HG03521 (cell line): ENCODE measurements around the gene TMEM271.

Experiments
- ATAC-seq: cut with Tn5 transposase; IDR thresholded peaks from one replicate; pipeline ENCODE4 v1.9.1; 2021; ENCODE audit warnings: mild to moderate bottlenecking, moderate library complexity; ENCODE audit not compliant: unreplicated experiment

The TMEM271 gene, protein sequence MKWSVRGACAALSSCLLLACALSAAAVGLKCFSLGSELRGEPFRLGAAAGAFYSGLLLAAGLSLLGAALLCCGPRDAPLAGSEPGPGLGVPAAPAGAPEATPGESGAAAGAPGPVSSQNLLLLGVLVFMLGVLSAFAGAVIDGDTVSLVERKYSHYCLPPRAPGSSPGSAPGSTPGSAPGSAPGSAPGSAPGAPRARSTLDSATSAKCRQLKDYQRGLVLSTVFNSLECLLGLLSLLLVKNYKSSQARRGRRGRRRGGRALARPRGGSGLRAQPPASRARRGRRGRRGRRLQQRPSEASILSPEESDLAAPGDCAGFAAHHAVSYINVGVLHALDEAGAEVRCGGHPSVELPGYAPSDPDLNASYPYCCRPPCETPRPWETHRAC

DNA sequence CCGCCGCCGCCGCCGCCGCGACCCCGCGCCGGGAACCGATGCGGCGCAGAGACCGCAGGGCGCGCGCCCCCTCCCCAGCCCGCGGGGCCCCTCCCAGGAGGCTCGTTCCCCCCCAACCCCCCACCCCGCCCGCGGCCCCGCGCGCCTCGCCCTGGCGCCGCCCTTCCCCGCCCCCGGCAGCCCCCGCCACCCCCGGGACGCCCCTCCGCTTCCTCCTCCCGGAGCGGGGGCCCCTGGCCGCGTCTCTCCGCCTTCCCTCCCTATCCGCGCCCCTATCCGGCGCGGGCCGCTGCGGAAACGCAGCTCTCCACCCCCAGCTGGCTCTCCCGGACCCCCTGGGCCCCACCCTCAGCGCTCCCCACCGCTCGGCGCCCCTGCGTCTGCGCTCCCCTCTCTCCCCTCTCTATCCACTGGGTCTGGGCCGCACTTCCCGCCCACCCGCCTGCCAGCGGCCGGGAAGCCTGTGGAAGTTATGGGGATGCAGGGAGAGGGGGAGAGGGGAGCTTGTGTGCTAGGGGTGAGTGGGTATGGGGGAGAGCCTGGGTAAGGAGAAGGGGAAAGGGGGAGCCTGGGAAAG lies at the start of gene TMEM271:
Gene TMEM271 (minus strand): TSS at position 51 of the 577 bp plus-strand sequence. CDS start 233 bp downstream, outside the sequence.
- no peak for ATAC-seq

DNA sequence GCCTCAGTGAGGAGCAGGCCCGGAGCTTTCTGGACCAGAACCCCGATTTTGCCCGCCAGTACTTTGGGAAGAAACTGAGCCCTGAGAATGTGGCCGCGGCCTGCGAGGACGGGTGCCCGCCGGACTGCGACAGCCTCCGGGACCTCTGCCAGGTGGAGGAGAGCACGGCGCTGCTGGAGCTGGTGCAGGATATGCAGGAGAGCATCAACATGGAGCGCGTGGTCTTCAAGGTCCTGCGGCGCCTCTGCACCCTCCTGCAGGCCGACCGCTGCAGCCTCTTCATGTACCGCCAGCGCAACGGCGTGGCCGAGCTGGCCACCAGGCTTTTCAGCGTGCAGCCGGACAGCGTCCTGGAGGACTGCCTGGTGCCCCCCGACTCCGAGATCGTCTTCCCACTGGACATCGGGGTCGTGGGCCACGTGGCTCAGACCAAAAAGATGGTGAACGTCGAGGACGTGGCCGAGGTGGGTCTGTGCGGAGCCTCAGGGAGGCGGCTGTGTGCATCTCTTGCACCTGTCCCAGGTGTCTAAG lies 49.6 kb upstream of the TMEM271 start:
- no peak for ATAC-seq

DNA sequence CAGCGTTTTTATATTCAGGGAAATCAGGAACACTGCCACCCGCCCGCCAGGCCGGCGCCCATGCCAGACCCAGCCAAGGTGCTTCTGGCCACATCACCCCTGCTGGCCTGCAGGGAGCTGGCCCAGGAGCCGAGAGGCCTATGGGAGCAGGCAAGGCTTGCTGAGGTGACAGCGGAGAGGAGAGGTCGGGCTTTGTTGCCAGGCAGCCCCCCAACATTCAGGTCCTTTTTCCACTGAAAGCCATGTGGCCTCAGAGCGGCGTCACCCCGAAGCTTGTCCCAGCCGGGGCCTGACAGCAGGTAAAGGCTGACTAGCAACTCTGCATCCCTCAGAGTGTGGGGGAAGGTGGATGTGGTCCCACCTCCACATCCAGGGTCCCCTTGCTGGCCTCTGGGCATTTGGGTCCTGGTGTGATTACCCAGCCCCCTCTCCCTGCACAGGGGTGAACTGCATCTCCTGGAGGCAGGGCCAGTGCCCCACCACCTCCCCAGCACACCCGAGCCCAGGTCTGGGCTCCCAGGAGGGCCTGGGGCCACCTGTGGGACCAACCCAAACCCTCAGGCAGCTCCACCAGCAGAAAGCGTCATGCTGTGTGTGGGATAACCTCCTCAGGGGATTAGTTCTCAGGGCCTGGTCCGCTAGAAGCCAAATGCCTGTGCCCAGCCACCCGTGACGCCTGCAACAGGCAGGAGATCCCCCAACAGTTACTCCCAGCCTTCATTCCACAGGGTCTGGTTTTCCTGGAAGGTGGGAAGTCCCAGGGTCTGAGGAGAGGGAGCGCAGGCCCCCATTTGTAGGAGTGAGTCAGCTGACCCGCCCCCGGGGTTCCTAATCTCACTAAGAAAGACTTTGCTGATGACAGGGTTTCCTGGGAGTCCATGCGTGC lies 48.9 kb upstream of the TMEM271 start, which contains the start of gene PDE6B:
Gene PDE6B (plus strand): TSS at position 869 of the 886 bp plus-strand sequence. CDS start 54 bp downstream, outside the sequence.
- no peak for ATAC-seq

GRCh38 chr4:623914-624566 lies 47.9 kb upstream of the TMEM271 start:
- no peak for ATAC-seq

DNA sequence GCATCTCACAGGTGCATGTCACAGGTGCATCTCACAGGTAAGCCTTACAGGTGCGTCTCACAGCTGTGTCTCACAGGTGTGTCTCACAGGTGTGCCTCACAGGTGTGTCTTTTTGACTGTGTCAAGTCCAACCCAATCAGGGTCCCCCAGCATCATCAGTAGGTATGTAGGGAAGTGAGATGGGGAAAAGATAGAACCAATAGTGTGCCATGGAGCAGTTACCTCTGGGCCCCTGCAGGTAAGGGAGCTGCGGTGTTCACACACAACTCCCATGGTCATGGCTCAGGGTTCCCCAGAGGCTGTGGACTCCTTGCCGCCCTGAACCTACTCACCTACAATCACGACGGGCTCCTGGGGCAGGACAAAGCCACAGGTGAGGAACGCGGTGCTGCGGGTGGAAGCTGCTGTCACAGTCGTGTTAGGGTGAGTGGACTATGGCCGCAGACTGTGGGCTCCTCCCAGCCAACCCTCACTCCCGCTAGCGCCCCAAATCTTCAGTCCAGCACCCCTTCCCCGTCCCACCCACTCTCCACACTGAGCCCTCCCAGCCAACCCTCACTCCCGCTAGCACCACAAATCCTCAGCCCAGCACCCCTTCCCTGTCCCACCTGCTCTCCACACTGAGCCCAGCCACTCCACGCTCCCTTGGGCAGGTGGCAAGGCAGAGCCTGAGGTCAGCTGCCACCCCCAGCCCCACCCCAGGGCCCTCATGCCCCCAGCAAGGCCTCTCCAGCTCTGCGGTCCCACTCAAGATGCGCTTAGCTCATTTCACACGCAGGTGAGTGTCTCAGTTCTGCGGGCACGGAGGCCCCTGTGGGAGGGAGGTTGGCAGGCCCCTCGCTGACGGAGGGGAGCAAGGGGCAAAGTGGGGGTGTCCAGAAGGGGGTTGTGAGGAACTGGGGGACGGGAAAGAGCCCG lies 47.2 kb upstream of the TMEM271 start:
- no peak for ATAC-seq

- no peak for ATAC-seq
Observed at GRCh38 chr4:622071-622995, 46.2 kb upstream of the TMEM271 start.

DNA sequence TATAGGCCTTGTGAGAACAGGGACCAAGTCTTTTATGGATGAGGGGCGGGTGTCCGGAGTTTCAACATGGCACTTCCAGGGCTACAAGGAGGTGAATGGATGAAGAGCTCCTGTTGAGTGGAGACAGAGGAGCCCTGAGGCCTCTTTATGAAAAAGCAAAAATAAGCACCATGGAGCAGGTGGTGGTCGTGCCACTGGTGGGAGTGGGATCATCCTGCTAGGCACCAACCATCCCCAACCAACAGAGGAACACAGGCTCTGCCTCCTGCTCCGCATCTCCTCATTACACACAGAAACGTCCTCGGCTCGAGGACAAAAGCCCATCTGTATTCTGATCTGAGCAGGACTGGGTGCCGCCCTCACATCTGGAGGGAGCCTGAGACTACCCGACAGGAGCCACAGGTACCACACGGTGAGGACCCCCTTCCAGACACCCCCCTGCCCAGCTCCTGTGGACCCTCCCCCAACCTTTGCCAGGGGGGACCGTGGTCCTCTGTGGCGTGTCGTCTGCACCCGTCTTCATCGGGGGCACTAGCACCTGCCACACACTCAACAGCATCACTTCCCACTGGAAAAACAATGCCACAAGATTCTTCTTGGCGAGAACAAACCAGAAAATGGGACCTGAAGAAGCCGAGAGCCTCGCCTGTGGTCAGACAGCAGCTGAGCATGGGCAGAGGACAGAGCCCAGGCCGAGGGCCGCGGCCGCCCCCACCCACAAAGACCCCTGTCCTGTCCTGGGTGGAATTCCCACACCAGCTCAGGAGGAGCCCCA lies 45.4 kb upstream of the TMEM271 start:
- ATAC-seq = no peak

DNA sequence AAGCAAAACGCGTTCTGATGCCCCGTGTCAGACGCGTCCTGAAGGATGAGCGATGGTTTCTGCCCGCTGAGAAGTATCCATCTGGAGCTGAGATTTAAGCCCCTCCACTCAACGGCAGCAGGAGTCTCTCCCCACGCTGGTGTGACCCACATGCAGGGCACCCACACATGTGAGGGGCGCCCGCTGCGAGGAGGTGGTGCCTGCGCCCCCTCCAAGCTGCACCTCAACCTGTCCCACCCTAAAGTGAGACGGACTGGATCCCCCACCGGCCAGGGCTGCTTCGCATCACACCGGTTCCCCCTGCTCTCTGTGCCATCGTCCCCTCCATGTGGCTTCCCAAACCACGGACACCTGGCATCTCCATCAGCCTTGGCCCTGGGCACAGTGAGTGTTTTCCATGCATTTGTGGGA lies 44.8 kb upstream of the TMEM271 start:
- no peak for ATAC-seq

DNA sequence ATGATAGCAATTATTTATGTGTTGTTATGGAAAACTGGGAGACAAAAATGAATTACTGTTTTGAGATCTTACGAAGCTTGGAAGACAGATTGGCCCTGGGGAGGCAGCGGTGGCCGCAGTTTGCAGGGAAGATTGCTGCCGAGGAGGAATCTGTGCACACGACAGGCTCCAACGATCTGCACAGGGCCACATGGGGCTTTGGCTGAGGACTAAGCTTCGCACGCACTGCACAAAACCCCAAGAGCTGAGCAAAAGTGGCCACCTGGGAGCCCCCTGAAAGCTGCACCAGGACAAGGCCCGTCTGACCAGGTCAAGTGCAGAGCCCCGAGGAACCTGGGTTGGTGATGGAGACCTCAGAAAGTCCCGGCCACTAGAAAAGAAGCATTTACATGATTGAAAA lies 44.1 kb upstream of the TMEM271 start:
- no peak for ATAC-seq

GRCh38 chr4:617644-618641 lies 41.8 kb upstream of the TMEM271 start:
- ATAC-seq = no peak

DNA sequence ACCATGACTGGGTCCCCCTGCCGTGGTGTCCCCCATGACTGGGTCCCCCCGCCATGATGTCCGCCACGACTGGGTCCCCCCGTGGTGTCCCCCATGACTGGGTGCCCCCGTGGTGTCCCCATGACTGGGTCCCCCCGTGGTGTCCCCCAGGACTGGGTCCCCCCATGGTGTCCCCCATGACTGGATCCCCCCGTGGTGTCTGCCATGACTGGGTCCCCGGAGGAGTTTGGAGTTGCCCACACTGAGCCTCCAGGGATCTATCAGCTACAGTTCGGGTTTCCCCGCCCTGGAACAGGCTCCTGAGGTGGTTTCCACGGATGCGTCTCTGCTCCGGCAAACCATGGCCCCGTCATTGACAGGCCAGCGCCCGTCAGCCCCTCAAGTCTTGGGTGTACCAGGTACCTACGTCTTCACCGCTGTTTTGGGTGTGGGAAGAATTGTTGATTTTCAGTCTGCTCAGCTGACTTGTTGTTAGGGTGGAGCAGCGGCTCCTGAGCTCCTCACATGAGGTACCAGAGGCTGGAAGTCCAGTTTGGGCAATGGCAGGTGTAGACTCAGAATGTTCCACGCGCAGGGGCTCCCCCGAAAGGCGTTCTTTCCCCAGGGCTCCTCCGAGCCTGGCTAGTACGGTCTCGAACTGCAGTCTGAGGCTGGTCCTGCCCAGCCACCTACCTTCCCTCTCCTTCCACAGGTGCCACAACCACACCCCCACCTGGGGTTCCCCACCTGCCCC lies 41.0 kb upstream of the TMEM271 start:
- ATAC-seq = no peak

DNA sequence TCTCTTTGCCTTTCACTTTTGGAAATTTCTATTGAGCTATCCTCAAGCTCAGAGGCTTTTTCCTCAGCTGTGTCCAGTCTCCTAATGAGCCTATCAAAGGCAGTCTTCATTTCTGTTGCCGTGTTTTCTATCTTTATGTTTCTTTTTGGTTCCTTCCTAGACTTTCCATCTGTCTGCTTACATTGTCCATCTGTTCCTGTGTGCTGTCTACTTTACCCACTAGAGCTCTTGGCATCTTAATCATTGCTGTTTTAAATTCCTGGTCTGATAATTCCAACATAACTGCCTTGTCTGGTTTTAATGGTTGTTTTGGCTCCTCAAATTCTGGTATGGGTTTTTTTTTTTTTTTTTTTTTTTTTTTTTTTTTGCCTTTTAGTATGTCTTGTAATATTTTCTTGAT lies 40.0 kb upstream of the TMEM271 start:
- ATAC-seq = no peak

- ATAC-seq = no peak
Observed at GRCh38 chr4:613126-613525, 37.0 kb upstream of the TMEM271 start.

- no peak for ATAC-seq
Observed at GRCh38 chr4:612749-613125, 36.6 kb upstream of the TMEM271 start.

DNA sequence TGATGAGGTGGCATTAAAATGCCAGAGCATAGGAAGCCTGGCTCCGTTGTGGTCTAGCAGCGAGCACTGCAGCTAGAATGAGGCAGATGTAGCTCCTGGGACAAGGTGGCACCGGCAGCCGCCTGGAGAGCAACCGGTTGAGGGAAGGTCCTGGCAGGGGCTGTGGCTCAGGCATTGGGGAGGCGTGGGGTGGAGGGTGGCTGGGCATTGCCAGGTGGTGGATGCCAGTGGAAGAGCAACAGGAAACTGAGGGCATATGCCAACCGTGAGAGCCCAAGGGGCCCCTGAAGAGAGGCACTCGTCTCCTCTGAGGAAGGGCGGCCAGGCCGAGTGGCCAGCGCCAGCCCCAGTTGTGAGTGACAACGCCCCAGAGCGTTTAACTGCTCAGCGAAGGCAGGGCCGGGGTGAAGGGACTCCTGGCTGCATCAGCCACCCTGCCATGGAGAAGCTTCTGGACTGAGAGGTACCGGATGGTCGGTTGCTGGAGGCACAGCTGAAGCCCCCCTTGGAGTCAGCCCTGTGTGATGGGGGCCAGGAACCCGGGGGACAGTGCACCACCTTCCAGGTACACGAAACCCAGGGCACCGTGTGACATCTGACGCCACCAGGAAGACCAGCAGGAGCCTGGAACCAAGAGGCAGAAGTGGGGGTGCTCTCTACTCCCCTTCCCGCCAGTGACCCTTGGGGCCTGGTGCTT lies 36.1 kb upstream of the TMEM271 start:
- no peak for ATAC-seq
